ENCODE results near the gene EHMT2. TPM values are rescaled to one million over a fixed set of nuclear protein-coding genes. Genes with fewer than 3 reads are reported as not detected.

EHMT2 gene
- total and polyA plus RNA-seq, 2 of the 13 experiments (the other 11 are each of a cell fraction or from before 2014, with no cell fraction given), result 55.2 to 69.2 TPM

GRCh38 chr6:31865205-31866118, 32.0 kb downstream of the EHMT2 start (continued):
- TF ChIP-seq IRF1 (CRISPR knock-in tag; IDR thresholded peaks at IDR 0.05; ENCODE audit: low read depth) (no peak), GATA4 (IDR thresholded peaks at IDR 0.05; ENCODE audit: borderline replicate concordance, low read depth) (peak; percentile 56; the same call in 1 of the 2 replicates), HNF4A (CRISPR knock-in tag; IDR thresholded peaks at IDR 0.05) (peak; percentile 98), GLMP (CRISPR knock-in tag; IDR thresholded peaks at IDR 0.05; ENCODE audit: borderline replicate concordance) (no peak), ZIK1 (CRISPR knock-in tag; IDR thresholded peaks at IDR 0.05; ENCODE audit: borderline replicate concordance, low read depth) (no peak; the same call in none of the 2 replicates), TFDP2 (CRISPR knock-in tag; IDR thresholded peaks at IDR 0.05) (peak; percentile 45; the same call in 1 of the 2 replicates), ZFP91 (CRISPR knock-in tag; IDR thresholded peaks at IDR 0.05; ENCODE audit: borderline replicate concordance) (peak; percentile 88; the same call in 1 of the 2 replicates), ZNF75D (CRISPR knock-in tag; IDR thresholded peaks at IDR 0.05; ENCODE audit: borderline replicate concordance) (no peak), ZSCAN29 (CRISPR knock-in tag; conservative IDR thresholded peaks at IDR 0.05) (peak; percentile 69), RFXANK (CRISPR knock-in tag; IDR thresholded peaks at IDR 0.05) (no peak), ZKSCAN5 (CRISPR knock-in tag; IDR thresholded peaks at IDR 0.05) (no peak; the same call in 1 of the 2 replicates), ZBTB7A (CRISPR knock-in tag; IDR thresholded peaks at IDR 0.05) (peak; percentile 68), ZNF891 (CRISPR knock-in tag; IDR thresholded peaks at IDR 0.05) (no peak), NR3C1 (CRISPR knock-in tag; IDR thresholded peaks at IDR 0.05) (no peak), ZNF556 (CRISPR knock-in tag; IDR thresholded peaks at IDR 0.05; ENCODE audit: borderline replicate concordance) (0 out of 2 replicates have a peak, but pooled peaks have one; percentile 11), ZNF557 (CRISPR knock-in tag; IDR thresholded peaks at IDR 0.05) (0 out of 2 replicates have a peak, but pooled peaks have one; percentile 42), ZNF563 (CRISPR knock-in tag; IDR thresholded peaks at IDR 0.05) (no peak), DBP (CRISPR knock-in tag; IDR thresholded peaks at IDR 0.05; ENCODE audit: not compliant biosample characterization) (no peak)

Data from HepG2 (cell line).